Measurements from ENCODE around the gene TM4SF4. TPM values are rescaled to one million over a fixed set of nuclear protein-coding genes. Genes with fewer than 3 reads are reported as not detected.
"Not testable (repeated sequence)": the region's sequence is repeated elsewhere in the genome, so short reads cannot be mapped to it uniquely, and the experiment has no call there.

Gene TM4SF4
- total RNA-seq, 1 donor from 2014 or later, result not detected

DNA sequence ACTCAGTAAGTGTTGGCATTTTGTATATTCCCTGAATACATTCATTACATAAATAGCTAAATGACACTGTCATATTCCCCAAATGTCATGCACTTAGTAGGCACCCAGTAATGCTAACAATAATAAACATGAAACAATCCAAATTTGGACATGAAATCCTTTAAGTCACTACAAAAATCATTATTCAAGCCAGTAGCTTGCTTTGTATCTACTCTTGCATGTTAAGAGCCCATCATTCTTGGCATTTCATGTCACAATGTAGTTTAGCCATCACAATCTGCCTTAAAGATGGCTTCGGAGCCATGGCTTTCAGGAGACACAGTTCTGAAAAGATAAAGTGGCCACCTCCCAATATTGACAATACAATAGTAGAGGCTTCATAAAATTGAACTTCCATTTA is 32.9 kb upstream of the TM4SF4 start:
- no peaks in the 10 kb centered on the region for H3K27me3 Mint-ChIP-seq (ENCODE audit: low read depth)
- H3K36me3 Mint-ChIP-seq (ENCODE audit: low read depth), result peaks cover 3% of the 10 kb centered on the region
- peaks cover 3% of the 10 kb centered on the region for H3K9me3 Mint-ChIP-seq
- no peak overlapping the region for H3K4me3 Mint-ChIP-seq
- no peak for DNase-seq (ENCODE audit: low read depth, low spot score)
- TF ChIP-seq, protein P1, sequence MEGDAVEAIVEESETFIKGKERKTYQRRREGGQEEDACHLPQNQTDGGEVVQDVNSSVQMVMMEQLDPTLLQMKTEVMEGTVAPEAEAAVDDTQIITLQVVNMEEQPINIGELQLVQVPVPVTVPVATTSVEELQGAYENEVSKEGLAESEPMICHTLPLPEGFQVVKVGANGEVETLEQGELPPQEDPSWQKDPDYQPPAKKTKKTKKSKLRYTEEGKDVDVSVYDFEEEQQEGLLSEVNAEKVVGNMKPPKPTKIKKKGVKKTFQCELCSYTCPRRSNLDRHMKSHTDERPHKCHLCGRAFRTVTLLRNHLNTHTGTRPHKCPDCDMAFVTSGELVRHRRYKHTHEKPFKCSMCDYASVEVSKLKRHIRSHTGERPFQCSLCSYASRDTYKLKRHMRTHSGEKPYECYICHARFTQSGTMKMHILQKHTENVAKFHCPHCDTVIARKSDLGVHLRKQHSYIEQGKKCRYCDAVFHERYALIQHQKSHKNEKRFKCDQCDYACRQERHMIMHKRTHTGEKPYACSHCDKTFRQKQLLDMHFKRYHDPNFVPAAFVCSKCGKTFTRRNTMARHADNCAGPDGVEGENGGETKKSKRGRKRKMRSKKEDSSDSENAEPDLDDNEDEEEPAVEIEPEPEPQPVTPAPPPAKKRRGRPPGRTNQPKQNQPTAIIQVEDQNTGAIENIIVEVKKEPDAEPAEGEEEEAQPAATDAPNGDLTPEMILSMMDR (conservative IDR thresholded peaks at IDR 0.05), result no peak
- no peaks in the 10 kb centered on the region for H3K4me1 Mint-ChIP-seq
- H3K27ac Mint-ChIP-seq (ENCODE audit: unreplicated experiment), result no peak overlapping the region

DNA sequence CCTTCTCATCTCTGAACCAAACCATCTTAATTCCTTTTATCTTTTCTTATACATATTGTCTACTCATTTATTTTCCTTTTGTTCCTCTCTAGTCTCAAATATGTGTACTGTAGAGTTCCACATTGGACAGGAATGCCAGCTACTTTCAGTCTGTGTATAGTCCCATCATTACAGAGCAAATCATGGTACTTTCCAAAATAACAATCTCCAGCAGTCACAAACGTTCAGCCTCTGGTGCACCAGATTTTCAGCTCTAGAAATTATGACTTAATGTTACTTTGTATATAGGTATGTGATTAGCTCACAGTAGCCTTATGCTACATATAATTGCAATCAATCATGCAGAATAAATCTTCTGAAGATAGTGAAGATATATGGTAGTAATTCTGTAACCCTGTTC is 32.5 kb upstream of the TM4SF4 start:
- DNase-seq (ENCODE audit: low read depth, low spot score), result no peak
- peaks cover 3% of the 10 kb centered on the region for H3K36me3 Mint-ChIP-seq (ENCODE audit: low read depth)
- TF ChIP-seq, protein P1 (conservative IDR thresholded peaks at IDR 0.05), result no peak
- H3K27ac Mint-ChIP-seq (ENCODE audit: unreplicated experiment), result no peak overlapping the region
- no peaks in the 10 kb centered on the region for H3K4me1 Mint-ChIP-seq
- H3K4me3 Mint-ChIP-seq, result no peak overlapping the region
- peaks cover 3% of the 10 kb centered on the region for H3K9me3 Mint-ChIP-seq
- no peaks in the 10 kb centered on the region for H3K27me3 Mint-ChIP-seq (ENCODE audit: low read depth)

DNA sequence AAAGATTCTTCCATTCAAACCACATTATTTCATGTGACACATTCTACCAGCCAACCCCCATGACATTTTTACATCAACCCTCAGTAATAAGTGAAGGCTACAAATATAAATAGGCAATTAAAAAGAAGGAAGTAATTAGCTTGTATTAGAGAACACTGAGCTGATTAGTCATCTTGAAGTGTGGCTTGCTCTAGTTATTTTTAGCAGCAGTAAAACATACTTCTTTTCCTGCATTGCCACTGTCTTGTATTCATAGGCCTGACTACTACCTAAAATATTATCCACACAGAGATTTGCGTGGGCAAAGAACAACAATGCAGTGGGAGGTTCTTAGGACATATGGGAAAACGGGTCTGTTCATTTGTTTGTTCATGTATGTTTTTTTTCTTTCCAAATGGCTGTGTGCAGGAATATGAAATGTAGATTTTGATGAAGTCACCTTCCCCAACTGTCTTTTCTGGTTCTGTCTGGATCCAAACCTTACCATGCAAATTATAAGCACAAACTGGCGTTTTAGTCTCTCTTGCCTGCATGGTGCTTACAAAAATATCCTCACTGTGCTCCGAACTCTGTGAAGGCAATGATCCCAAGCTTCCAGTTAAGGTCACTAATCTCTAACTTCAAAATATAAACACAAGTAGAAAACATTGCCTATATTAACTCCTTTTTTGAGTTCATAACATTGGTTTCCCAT is 31.5 kb upstream of the TM4SF4 start:
- no peaks in the 10 kb centered on the region for H3K27me3 Mint-ChIP-seq (ENCODE audit: low read depth)
- DNase-seq (ENCODE audit: low read depth, low spot score), result no peak
- TF ChIP-seq, protein P1 (conservative IDR thresholded peaks at IDR 0.05), result no peak
- no peaks in the 10 kb centered on the region for H3K4me1 Mint-ChIP-seq
- peaks cover 3% of the 10 kb centered on the region for H3K9me3 Mint-ChIP-seq
- no peak overlapping the region for H3K4me3 Mint-ChIP-seq
- H3K36me3 Mint-ChIP-seq (ENCODE audit: low read depth), result peaks cover 3% of the 10 kb centered on the region
- H3K27ac Mint-ChIP-seq (ENCODE audit: unreplicated experiment), result no peak overlapping the region

DNA sequence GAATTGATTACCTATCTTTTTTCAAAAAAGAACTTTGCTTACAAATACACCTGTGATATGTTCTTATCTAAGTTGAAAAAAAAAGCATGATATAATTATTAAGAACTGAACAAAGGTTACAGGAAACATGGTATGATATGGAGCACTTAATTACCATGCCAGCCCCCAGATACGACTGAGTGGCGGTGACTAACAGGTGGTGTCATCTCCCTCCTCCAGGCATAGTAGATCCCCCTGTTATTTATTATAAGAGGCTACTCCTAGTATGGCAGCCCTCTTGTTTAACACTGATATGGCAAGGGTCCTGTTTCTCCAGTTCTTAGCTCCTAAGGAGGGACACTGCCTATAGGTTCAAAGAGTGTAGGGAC is 31.0 kb upstream of the TM4SF4 start:
- DNase-seq (ENCODE audit: low read depth, low spot score), result no peak
- H3K27me3 Mint-ChIP-seq (ENCODE audit: low read depth), result no peaks in the 10 kb centered on the region
- H3K4me3 Mint-ChIP-seq, result no peak overlapping the region
- no peak overlapping the region for H3K27ac Mint-ChIP-seq (ENCODE audit: unreplicated experiment)
- peaks cover 3% of the 10 kb centered on the region for H3K36me3 Mint-ChIP-seq (ENCODE audit: low read depth)
- H3K4me1 Mint-ChIP-seq, result no peaks in the 10 kb centered on the region
- H3K9me3 Mint-ChIP-seq, result peaks cover 3% of the 10 kb centered on the region
- TF ChIP-seq, protein P1 (conservative IDR thresholded peaks at IDR 0.05), result no peak

DNA sequence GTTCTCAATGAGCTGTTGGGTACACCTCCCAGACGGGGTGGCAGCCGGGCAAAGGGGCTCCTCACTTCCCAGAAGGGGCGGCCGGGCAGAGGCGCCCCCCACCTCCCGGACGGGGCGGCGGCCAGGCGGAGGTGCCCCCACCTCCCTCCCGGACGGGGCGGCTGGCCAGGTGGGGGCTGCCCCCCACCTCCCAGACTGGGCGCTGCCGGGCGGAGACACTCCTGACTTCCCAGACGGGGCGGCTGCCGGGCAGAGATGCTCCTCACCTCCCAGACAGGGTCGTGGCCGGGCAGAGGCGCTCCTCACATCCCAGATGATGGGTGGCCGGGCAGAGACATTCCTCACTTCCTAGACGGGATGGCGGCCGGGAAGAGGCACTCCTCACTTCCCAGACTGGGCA is 29.6 kb upstream of the TM4SF4 start:
- not testable (repeated sequence) for H3K27ac Mint-ChIP-seq (ENCODE audit: unreplicated experiment); H3K4me3 Mint-ChIP-seq; H3K36me3 Mint-ChIP-seq (ENCODE audit: low read depth); H3K27me3 Mint-ChIP-seq (ENCODE audit: low read depth); H3K9me3 Mint-ChIP-seq; DNase-seq (ENCODE audit: low read depth, low spot score); H3K4me1 Mint-ChIP-seq

DNA sequence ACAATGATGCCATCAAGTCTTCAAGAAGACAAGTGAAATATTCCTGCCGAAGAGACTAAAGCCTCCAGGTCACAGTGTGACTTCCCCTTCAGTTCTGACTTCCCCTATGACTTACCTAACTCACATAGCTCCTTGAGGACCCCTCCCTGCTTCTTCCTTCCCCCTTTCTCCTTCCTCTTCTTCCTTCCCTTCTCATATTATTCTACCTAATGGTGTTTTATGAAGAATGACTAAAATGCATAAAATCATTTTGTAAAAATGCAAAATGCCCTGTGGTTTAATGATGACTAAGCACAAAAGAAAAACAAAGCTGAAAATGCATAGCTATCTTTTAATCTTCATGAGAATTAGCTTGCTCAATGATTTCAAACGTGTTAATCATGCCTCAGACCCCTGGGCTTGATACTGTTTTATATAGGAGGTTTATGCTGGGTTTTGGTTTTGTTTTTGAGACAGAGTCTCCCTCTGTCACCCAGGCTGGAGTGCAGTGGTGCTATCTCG is 26.1 kb upstream of the TM4SF4 start:
- Mint-ChIP-seq H3K4me1 (peaks cover 6% of the 10 kb centered on the region), H3K27me3 (ENCODE audit: low read depth) (no peaks in the 10 kb centered on the region), H3K9me3 (peaks cover 16% of the 10 kb centered on the region), H3K4me3 (no peak overlapping the region), H3K36me3 (ENCODE audit: low read depth) (peaks cover 7% of the 10 kb centered on the region), H3K27ac (ENCODE audit: unreplicated experiment) (no peak overlapping the region)
- DNase-seq (ENCODE audit: low read depth, low spot score), result no peak
- TF ChIP-seq, protein P1 (conservative IDR thresholded peaks at IDR 0.05), result no peak

Measured in neural crest cell (in vitro differentiated cells).